Uterus (tissue), 2 donors: Measurements from ENCODE around the gene ILDR2.

Source experiments
- CTCF ChIP-seq, 4 experiments: fragments of 200-600 bp in 2 of 4; fragments of 450-650 bp in 2 of 4; sonication (generic) in 2 of 4; IDR thresholded peaks; one replicate each; pipeline ENCODE4 v1.5.1; 2016 to 2019; ENCODE audit warnings: antibody characterized with exemption in 4 of 4, mild to moderate bottlenecking in 2 of 4, moderate library complexity in 1 of 4
- POLR2A ChIP-seq, 2 donors: fragments of 450-650 bp; IDR thresholded peaks; one replicate each; pipeline ENCODE4 v1.6.1; 2016; ENCODE audit warnings: antibody characterized with exemption in 2 of 2, mild to moderate bottlenecking in 1 of 2, moderate library complexity in 1 of 2

GRCh38 chr1:167016100-167016750 lies 40.9 kb upstream of the ILDR2 start:
- no peak for TF ChIP-seq CTCF (IDR thresholded peaks at IDR 0.05)
- TF ChIP-seq POLR2A (IDR thresholded peaks at IDR 0.05), result no peak
